ENCODE results near the gene FOXJ1. TPM values are rescaled to one million over a fixed set of nuclear protein-coding genes. Genes with fewer than 3 reads are reported as not detected.

FOXJ1 gene
- total RNA-seq, 1 donor from 2014 or later: not detected

DNA sequence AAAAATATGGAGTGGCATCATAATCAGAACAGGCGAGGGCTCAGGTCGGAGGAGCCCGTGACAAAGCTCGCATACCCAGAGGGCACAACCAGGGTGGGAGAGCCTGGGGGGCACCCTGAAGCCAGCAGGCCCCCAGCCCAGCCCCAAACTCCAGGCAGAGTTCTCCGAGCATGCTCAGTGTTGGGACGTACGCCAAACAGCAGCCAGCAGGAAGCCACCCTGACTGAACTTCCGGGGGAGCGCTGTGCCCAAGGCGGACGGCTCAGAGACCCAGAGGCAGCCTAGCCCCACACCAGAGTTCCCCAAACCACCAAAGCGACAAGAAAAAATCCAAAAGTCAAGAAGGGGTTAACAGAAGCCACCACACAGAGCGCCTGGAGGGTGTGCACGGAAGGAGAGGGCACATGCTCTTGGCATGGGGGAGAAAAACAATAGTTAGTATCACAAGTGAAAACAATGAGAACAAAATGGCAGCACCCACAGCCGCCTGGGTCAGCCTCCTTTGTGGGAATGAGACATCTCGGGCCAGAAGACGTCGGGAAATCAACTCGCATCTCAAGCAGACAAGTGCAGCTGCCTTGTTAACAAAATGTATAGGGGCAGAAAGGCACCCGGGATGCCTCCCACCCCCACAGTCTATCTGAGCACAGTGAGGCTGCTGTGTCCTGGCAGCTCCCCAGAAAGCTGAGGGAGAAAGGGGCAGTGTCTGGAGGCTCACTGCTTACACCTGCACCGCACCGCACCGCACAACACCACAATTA, 49.3 kb downstream of the FOXJ1 start:
- no peak for DNase-seq (ENCODE audit: low spot score)

DNA sequence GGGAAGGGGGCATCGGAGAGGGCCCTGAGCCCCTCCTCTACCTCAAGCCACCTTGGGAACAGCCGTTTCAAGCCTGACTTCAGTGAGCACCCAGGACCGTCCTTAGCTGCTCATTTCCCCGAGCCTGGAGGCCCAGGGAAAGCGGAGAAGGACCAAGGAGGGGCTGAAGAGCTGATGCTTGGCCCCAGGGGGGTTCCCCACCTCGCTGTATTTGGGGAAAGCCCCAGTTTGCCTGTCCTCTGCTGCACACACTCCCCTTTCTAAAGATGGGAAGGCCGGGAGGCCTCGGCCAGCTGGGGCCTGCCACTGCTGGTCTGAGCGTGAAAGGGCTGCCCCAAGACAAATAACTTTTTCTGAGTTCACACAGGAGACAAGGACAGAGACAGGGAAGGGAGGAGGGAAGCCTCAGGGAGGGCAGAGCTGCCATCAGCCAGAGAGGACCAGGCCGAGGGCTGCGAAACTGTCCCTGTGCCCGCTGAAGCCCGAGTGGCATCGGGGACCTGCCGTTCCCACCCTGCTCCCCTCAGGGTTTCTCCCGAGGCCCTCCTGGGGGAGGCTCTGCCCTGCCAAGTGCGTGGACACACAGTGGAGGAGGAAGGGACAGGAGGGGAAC, 50.4 kb downstream of the FOXJ1 start:
- DNase-seq (ENCODE audit: low spot score): no peak

DNA sequence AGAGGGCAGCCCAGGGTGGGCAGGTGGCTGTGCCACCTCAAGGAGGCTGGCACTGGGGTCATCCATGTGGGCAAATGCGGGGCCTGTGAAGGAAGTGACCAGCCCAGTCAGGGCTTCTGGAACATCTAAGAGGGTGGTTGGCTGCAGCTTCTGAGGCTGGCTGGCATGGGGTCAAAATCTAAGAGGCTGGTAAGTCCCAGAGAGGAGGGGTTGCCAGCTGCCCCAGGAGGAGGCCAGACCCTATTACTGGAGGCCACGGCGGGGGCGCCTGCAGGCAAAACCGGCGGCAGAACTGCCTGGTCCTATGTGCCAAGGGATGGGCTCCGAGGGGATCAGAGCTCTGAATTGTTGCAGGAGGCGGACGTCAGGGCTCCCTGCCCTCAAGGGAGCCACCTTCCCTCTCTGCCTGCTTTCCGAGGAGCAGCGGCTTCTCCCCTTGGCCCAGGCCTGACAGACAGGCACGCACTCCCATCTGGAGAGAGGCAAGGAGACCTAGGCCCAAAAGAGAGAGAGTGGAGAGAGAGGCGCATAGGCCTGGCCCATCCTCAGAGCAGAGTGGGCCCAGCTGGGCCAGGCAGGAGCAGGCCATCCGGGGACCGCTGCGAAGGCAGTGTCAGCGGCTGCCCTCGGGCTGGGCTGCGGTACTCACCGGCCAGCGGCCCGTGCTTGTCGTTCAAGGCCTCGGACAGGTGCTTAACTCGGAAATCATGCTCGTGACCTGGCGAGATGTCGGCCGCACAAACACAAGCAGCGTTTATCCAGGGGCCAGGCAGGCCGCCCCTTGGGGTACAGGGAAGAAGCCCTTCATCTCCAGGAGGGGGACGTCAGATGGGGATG, 51.1 kb downstream of the FOXJ1 start:
- DNase-seq (ENCODE audit: low spot score): no peak

DNA sequence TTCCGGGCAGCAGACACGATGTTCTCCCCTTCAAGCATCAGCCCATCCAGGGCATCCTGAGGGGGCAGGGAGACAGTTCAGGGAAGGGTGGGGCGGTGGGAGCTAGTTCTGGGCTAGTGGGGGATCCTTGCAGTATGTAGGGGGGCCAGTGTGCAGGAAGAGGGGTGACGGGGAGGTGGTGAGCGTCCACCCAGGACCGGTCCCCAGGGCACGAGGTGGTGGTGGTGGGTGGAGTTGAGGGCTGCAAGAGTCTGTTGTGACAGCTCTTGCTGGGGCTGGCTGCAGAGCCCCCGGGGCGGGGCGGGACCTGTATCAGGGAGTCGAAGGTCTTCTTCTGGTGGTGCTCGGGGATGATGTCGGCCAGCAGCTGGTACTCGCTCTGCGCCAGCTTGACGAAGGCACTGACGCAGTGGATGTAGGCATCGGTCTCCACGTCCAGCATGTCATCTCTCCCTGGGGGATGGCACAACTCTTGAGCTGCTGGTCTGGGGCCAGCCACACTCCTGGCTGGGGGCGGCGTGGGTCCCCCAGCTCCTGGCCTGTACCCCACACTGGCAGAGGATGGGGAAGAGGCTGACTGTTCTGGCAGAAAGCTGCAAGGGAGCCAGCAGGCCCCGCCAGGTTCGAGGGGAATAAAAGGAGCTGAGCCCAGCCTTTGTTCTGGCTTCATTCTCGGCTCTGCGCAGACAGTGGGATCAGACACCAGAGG, 52.0 kb downstream of the FOXJ1 start:
- no peak for DNase-seq (ENCODE audit: low spot score)

DNA sequence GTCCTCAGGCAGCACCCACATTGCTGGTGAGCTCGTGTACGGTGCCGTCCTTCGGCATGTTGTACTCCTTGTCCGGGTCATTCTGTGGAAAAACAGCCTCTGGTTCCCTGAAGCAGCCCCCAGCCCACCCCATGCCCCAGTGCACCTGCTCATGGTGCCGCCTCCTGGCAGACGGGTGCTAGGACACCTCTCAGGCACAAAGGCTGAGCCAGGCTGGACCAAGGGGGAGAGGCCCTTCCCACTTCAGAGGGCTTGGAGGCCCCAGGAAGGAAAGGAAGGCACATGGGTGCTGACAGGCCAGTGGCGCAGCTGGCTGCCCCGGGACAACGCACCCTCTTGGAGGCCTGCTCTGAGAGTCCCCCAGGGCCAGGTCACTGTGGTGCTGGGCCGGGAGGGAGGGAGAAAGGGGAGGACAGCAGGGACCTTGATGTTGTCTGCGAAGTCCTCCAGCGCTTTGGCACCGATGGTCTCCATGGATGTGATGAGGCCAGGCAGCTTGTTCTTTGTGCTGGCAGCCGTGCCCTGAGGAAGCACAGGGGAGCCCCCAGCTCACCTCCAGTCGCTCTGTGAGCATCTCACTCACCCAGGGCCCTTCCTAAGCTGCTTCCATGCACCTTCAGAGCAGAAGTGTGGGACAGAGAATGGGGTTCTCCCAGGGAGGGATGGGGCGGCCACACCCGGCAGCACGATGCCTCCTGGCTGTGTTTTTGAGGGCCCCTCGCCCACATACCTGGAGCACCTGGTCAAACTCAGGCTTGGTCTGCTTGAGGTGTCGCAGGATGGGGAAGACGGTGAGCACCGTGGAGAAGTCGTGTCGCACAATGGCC, 52.8 kb downstream of the FOXJ1 start:
- DNase-seq (ENCODE audit: low spot score): no peak

DNA sequence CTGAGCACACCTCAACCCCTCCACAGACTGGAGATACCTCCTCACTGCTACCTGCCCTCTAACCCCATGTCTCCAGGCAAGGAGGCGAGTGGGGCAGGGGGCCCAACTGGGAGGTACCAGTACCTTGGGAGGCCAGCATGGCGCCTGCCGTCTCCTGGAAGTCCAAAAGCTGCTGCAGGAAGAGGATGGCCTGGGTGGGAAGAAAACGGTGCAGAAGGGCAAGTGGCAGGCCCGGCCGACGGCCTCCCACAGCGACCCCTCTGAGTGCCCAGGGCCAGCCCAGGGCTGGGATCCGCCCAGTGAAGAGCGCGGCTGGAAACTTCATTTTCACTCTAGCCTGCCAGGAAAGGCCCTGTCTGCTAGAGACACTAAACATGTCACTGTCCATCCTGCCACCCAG, 53.5 kb downstream of the FOXJ1 start:
- DNase-seq (ENCODE audit: low spot score): no peak

DNA sequence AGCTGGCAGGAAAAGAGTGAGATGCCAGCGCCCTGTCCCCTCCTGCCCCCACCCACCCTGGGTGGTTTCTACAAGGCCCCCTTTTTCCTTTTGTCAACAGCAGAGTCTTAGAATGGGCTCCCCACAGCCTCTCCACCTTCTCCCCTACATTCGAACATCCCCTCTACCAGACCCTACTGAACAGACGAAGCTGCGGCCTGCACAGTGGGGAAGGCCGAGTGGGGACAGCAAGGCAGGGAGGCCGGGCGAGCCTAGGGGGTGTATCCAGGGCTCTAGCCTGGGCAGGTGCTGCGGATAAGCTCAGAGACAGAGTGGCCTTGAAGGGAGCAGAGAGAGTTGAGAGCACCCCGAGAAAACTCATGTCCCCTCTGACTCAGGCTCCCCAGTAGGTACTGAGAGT, 54.7 kb downstream of the FOXJ1 start:
- no peak for DNase-seq (ENCODE audit: low spot score)

Other genes starting within 250 kb of the FOXJ1 start
- gene TRIM65, start 244.3 kb downstream of the FOXJ1 start, total RNA-seq: 24.0 TPM
- gene MRPL38, start 236.4 kb downstream of the FOXJ1 start, total RNA-seq: 107 TPM
- gene FBF1, start 200.2 kb downstream of the FOXJ1 start, total RNA-seq: 28.9 TPM
- gene ACOX1, start 162.1 kb downstream of the FOXJ1 start, total RNA-seq: 102 TPM
- 22.9 TPM for gene TEN1, start 162.0 kb downstream of the FOXJ1 start, total RNA-seq
- 11.9 TPM for gene CDK3, start 140.4 kb downstream of the FOXJ1 start, total RNA-seq
- 14.9 TPM for gene EVPL, start 113.9 kb downstream of the FOXJ1 start, total RNA-seq
- gene SRP68, start 68.7 kb downstream of the FOXJ1 start, total RNA-seq: 69.8 TPM
- 0.20 TPM for gene GALR2, start 66.5 kb downstream of the FOXJ1 start, total RNA-seq
- gene ZACN, start 62.1 kb downstream of the FOXJ1 start, total RNA-seq: not detected
- gene EXOC7, start 37.5 kb downstream of the FOXJ1 start, total RNA-seq: 163 TPM
- 3.3 TPM for gene RNF157, start 99.2 kb upstream of the FOXJ1 start, total RNA-seq
- 109 TPM for gene UBALD2, start 124.1 kb upstream of the FOXJ1 start, total RNA-seq
- 3.8 TPM for gene QRICH2, start 167.0 kb upstream of the FOXJ1 start, total RNA-seq
- gene PRPSAP1, start 212.7 kb upstream of the FOXJ1 start, total RNA-seq: 52.2 TPM
- gene SPHK1, start 243.4 kb upstream of the FOXJ1 start, total RNA-seq: 4.0 TPM